Smooth muscle cell (in vitro differentiated cells): ENCODE data around the gene OSGEP. TPM values are rescaled to one million over a fixed set of nuclear protein-coding genes. Genes with fewer than 3 reads are reported as not detected.

ENCODE experiments used
- DNase-seq: peaks from one replicate; lab custom pipeline; 2025; ENCODE audit not compliant: unreplicated experiment; lab: John Stamatoyannopoulos, UW
- H2AFZ ChIP-seq: fragments of 200-600 bp; sonication (generic); 2 replicates; pipeline ENCODE4 v1.6.0; 2016; ENCODE audit warnings: antibody characterized with exemption, low read depth, mild to moderate bottlenecking
- H3F3A ChIP-seq: fragments of 200-600 bp; sonication (generic); 2 replicates; pipeline ENCODE4 v1.6.0; 2017; ENCODE audit warnings: antibody characterized with exemption, low read depth
- H3K27ac ChIP-seq: fragments of 200-600 bp; sonication (generic); 2 replicates; pipeline ENCODE4 v1.5.1; 2016; ENCODE audit warnings: low read depth, mild to moderate bottlenecking
- H3K27me3 ChIP-seq: fragments of 200-600 bp; sonication (generic); 2 replicates; pipeline ENCODE4 v1.6.1; 2016; ENCODE audit warnings: low read depth, mild to moderate bottlenecking
- H3K36me3 ChIP-seq: fragments of 200-600 bp; sonication (generic); 2 replicates; pipeline ENCODE4 v1.5.1; 2016; ENCODE audit warnings: low read depth
- H3K4me1 ChIP-seq: fragments of 200-600 bp; sonication (generic); 2 replicates; pipeline ENCODE4 v1.5.1; 2016; ENCODE audit warnings: low read depth
- H3K4me2 ChIP-seq: fragments of 200-600 bp; sonication (generic); 2 replicates; pipeline ENCODE4 v1.6.0; 2016; ENCODE audit warnings: mild to moderate bottlenecking
- H3K4me3 ChIP-seq: fragments of 200-600 bp; sonication (generic); 2 replicates; pipeline ENCODE4 v1.5.1; 2016; ENCODE audit warnings: mild to moderate bottlenecking
- H3K79me2 ChIP-seq: fragments of 200-600 bp; sonication (generic); 2 replicates; pipeline ENCODE4 v1.6.0; 2016; ENCODE audit warnings: low read depth, mild to moderate bottlenecking
- H3K9ac ChIP-seq: fragments of 200-600 bp; sonication (generic); 2 replicates; pipeline ENCODE4 v1.6.0; 2016; ENCODE audit warnings: low read depth
- H3K9me3 ChIP-seq: fragments of 200-600 bp; sonication (generic); replicated peaks from 2 replicates; pipeline ENCODE4 v1.5.1; 2016; ENCODE audit warnings: low read depth
- H4K20me1 ChIP-seq: fragments of 200-600 bp; sonication (generic); 2 replicates; pipeline ENCODE4 v1.6.0; 2016; ENCODE audit warnings: low read depth
- WGBS: methylation state at CpG from one replicate; pipeline ENCODE4 v1.1.7; 2016; ENCODE audit warnings: low lambda C conversion rate; 5-methylcytosine and 5-hydroxymethylcytosine counted together
- polyA plus RNA-seq: library from polyadenylated mRNA; unstranded; fragments of >200 nt; fragmentation: Nextera tagmentation; extraction: Ambion mirVana; gene quantifications from 2 replicates; pipeline ENCODE4 v1.2.1, GENCODE V29; 2016
- total RNA-seq: library from RNA; depleted of rRNA; stranded (reverse); fragments of >200 nt; gene quantifications from 2 replicates; pipeline ENCODE4 v1.2.3, GENCODE V29; 2014
- TF ChIP-seq, protein P1 (sequence below): fragments of 200-600 bp; sonication (generic); IDR thresholded peaks from 2 replicates; pipeline ENCODE4 v1.5.1; 2017; ENCODE audit warnings: borderline replicate concordance, mild to moderate bottlenecking, antibody characterized with exemption; ENCODE audit not compliant: insufficient read depth, poor library complexity, severe bottlenecking

OSGEP gene
- total and polyA plus RNA-seq, 2 experiments from 2014 or later, result 21.7 to 33.3 TPM

GRCh38 chr14:20486684-20487395 is 32.2 kb upstream of the OSGEP start:
- Histone ChIP-seq H3K36me3 (no peaks in the 10 kb centered on the region), H3K27me3 (no peaks in the 10 kb centered on the region), H3K4me2 (no peak overlapping the region), H3F3A (no peaks in the 10 kb centered on the region), H4K20me1 (no peaks in the 10 kb centered on the region), H3K9me3 (no peaks in the 10 kb centered on the region), H3K4me1 (no peaks in the 10 kb centered on the region), H3K27ac (no peak overlapping the region), H3K4me3 (no peak overlapping the region), H2AFZ (no peak overlapping the region), H3K9ac (no peak overlapping the region), H3K79me2 (no peaks in the 10 kb centered on the region)
- no peak for DNase-seq
- TF ChIP-seq, protein P1, sequence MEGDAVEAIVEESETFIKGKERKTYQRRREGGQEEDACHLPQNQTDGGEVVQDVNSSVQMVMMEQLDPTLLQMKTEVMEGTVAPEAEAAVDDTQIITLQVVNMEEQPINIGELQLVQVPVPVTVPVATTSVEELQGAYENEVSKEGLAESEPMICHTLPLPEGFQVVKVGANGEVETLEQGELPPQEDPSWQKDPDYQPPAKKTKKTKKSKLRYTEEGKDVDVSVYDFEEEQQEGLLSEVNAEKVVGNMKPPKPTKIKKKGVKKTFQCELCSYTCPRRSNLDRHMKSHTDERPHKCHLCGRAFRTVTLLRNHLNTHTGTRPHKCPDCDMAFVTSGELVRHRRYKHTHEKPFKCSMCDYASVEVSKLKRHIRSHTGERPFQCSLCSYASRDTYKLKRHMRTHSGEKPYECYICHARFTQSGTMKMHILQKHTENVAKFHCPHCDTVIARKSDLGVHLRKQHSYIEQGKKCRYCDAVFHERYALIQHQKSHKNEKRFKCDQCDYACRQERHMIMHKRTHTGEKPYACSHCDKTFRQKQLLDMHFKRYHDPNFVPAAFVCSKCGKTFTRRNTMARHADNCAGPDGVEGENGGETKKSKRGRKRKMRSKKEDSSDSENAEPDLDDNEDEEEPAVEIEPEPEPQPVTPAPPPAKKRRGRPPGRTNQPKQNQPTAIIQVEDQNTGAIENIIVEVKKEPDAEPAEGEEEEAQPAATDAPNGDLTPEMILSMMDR, result no peak
- 81% methylated on average over 8 of the region's 8 CpGs for WGBS

- Histone ChIP-seq H3K27ac (no peak overlapping the region), H3K9ac (no peak overlapping the region), H2AFZ (no peak overlapping the region), H3K4me2 (no peak overlapping the region), H3K9me3 (no peaks in the 10 kb centered on the region), H3K4me3 (no peak overlapping the region), H3K27me3 (no peaks in the 10 kb centered on the region), H4K20me1 (no peaks in the 10 kb centered on the region), H3K4me1 (no peaks in the 10 kb centered on the region), H3F3A (no peaks in the 10 kb centered on the region), H3K79me2 (no peaks in the 10 kb centered on the region), H3K36me3 (no peaks in the 10 kb centered on the region)
- WGBS, result 67% methylated on average over 7 of the region's 7 CpGs
- no peak for DNase-seq
- TF ChIP-seq, protein P1, result no peak
Observed at GRCh38 chr14:20485900-20486299, 31.3 kb upstream of the OSGEP start.

GRCh38 chr14:20482382-20482781 is 27.8 kb upstream of the OSGEP start:
- WGBS, result 89% methylated on average over 5 of the region's 5 CpGs
- Histone ChIP-seq H3F3A (peaks cover under 1% of the 10 kb centered on the region), H3K4me2 (no peak overlapping the region), H3K27ac (no peak overlapping the region), H4K20me1 (no peaks in the 10 kb centered on the region), H3K4me3 (no peak overlapping the region), H3K27me3 (no peaks in the 10 kb centered on the region), H3K36me3 (no peaks in the 10 kb centered on the region), H3K9me3 (no peaks in the 10 kb centered on the region), H2AFZ (no peak overlapping the region), H3K4me1 (peaks cover under 1% of the 10 kb centered on the region), H3K9ac (no peak overlapping the region), H3K79me2 (no peaks in the 10 kb centered on the region)
- TF ChIP-seq, protein P1, result no peak
- DNase-seq, result no peak

GRCh38 chr14:20478894-20479293 is 24.3 kb upstream of the OSGEP start:
- Histone ChIP-seq H3K79me2 (no peaks in the 10 kb centered on the region), H2AFZ (no peak overlapping the region), H3K9me3 (no peaks in the 10 kb centered on the region), H3K4me1 (peaks cover 6% of the 10 kb centered on the region), H3F3A (peaks cover 10% of the 10 kb centered on the region), H3K9ac (no peak overlapping the region), H3K27me3 (no peaks in the 10 kb centered on the region), H3K36me3 (peaks cover 14% of the 10 kb centered on the region), H3K4me3 (no peak overlapping the region), H3K4me2 (no peak overlapping the region), H3K27ac (no peak overlapping the region), H4K20me1 (no peaks in the 10 kb centered on the region)
- WGBS, result 95% methylated on average over 2 of the region's 2 CpGs
- no peak for DNase-seq
- TF ChIP-seq, protein P1, result no peak
